GM12873 (cell line): ENCODE results near the gene EMP2.

ENCODE experiments used
- TF ChIP-seq, protein P1 (sequence below): IDR thresholded peaks from 2 replicates; pipeline ENCODE4 v1.5.1; 2012; ENCODE audit warnings: low read depth, mild to moderate bottlenecking, moderate library complexity, low read length, control low read depth; ENCODE audit not compliant: insufficient read depth; ENCODE audit errors: missing control alignments

Gene EMP2

DNA sequence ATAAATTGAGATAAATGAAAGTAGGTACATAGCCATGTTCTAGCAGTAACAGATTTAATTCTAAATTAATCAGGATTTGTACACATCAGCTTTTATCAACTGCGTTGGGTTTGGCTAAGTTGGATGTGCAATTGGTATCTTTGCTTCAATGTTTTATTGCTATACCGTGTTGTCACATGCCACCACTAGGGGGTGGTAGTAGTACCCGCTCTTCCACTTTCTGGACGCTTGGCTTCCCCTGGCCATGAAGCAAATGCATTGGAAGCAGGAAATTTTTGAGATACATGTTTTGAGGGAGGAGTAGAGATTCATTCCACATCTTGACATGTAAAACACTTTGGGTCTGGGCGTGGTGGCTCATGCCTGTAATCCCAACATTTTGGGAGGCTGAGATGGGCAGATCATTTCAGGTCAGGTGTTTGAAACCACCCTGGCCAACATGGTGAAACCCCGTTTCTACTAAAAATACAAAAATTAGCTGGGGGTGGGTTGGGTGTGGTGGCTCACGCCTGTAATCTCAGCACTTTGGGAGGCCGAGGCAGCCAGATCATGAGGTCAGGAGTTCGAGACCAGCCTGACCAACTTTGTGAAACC is 58.6 kb downstream of the EMP2 start:
- TF ChIP-seq, protein P1, sequence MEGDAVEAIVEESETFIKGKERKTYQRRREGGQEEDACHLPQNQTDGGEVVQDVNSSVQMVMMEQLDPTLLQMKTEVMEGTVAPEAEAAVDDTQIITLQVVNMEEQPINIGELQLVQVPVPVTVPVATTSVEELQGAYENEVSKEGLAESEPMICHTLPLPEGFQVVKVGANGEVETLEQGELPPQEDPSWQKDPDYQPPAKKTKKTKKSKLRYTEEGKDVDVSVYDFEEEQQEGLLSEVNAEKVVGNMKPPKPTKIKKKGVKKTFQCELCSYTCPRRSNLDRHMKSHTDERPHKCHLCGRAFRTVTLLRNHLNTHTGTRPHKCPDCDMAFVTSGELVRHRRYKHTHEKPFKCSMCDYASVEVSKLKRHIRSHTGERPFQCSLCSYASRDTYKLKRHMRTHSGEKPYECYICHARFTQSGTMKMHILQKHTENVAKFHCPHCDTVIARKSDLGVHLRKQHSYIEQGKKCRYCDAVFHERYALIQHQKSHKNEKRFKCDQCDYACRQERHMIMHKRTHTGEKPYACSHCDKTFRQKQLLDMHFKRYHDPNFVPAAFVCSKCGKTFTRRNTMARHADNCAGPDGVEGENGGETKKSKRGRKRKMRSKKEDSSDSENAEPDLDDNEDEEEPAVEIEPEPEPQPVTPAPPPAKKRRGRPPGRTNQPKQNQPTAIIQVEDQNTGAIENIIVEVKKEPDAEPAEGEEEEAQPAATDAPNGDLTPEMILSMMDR, result peak; percentile 87

DNA sequence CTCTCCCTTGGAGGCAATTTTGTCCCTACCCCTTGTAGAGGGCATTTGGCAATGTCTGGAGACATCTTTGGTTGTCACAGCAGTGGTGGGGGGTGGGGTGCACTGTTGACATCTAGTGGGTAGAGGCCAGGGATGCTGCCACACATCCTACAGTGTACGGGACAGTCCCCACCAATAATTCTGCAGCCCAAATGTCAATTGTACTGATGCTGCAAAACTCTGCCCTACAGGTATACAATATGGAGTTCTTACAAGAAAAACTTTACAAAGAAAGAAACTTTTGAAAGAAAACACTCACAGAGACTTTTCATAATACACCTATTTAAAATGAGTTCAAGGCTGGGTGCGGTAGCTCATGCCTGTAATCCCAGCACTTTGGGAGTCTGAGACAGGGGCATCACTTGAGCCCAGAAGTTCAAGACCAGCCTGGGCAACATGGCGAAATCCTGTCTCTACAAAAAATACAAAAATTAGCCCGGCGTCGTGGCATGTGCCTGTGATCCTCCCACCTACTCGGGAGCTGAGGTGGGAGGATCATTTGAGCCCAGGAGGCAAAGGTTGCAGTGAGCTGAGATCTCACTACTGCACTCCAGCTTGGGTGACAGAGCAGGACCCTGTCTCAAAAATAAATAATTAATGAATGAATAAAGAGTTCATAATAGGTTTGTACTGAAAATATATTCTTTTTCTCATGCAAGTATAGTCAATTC is 59.4 kb downstream of the EMP2 start:
- TF ChIP-seq, protein P1, result no peak

DNA sequence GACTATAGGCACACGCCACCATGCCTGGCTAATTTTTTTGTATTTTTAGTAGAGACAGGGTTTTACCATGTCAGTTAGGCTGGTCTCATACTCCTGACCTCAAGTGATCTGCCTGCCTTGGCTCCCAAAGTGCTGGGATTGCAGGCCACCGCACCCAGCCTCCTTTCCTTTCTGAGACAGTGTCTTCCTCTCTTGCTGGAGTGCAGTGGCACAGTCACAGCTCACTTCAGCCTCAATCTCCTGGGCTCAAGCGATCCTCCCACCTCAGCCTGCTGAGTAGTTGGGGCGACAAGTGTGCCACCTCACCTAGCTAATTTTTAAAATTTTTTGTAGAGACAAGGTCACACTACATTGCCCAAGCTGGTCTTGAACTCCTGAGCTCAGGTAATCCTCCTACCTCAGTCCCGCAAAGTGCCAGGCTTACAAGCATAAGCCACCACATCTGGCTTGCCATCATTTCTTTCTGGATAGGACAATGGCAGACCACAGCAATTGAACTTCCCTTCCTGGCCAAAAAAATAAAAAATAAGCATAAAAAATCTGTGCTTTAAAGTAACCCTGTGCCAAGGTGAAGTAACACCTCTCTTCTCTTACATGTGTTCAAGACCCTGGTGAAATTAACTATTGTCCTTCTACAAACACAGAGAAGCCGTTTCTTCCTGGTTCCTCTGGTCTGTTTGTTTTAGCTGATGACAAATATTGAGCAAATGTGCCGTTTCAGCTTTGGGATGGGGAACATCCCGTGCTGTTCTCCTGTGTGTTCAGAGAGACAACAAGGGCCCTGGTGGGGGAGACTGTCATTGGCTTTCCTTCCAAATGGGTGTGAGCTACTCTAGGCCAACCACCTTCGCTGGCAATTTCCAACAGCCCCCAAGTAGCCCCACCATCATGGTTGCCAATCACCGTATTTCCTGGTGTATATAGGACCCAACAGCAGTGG is 60.2 kb downstream of the EMP2 start:
- TF ChIP-seq, protein P1, result no peak

DNA sequence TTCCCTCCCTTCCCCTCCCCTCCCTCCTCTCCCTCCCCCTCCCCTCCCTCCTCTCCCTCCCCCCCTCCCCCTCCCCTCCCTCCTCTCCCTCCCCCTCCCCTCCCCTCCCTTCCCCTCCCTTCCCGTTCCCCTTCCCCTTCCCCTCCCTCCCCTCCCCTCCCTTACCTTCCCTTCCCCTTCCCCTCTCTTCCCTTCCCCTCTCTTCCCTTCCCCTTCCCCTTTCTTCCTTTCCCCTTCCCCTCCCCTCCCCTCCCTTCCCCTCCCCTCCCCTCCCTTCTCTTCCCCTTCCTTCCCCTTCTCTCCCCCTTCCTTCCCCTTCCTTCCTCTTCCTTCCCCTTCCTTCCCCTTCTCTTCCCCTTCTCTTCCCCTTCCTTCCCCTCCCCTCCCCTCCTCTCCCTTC is 61.1 kb downstream of the EMP2 start:
- TF ChIP-seq, protein P1, result no peak

DNA sequence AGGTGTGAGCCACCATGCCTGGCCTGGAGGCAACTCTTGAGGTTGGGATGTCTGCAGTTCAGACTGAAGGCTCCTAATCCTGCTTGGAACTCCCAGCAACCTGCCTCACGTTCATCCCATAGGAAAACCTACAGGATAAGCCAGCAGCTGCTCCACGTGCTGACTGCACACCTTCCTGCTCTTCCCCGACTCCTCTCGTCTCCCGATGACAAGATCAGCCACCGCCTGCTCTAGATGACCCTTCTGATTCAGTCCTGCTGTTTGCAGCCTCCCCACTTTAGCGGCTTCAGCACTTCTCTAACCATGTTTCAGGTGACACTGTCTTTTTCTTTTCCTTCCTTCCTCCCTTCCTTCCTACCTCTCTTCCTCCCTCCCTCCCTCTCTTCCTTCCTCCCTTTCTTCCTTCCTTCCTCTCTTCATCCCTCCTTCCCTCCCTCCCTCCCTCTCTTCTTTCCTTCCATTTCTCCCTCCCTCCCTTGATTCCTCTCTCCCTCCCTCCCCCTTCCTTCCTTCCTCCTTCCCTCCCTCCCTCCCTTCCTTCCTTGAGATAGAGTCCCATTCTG is 61.8 kb downstream of the EMP2 start:
- TF ChIP-seq, protein P1, result no peak

DNA sequence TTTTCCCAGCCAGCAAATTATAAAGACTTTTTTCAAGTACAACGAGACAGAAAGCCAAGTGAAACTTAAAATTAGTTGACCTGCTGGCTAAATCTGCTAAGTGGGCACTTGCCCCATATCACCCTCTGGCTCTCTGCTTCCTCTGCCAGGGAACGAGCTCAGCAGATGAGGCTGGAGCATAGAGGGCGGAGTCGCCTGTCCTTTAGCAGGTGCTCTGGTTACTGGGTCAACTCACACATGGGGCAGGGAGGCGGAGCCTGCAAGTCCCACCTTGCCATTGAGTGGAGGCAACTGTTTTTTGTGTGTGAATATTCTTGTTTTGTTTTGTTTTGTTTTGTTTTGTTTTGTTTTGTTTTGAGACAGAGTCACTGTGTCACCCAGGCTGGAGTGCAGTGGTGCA is 62.5 kb downstream of the EMP2 start:
- TF ChIP-seq, protein P1, result no peak
